ENCODE results near the gene JARID2. TPM values are rescaled to one million over a fixed set of nuclear protein-coding genes. Genes with fewer than 3 reads are reported as not detected.
"Not testable (repeated sequence)": the region's sequence is repeated elsewhere in the genome, so short reads cannot be mapped to it uniquely, and the experiment has no call there.

The JARID2 gene
- total and polyA plus RNA-seq, 2 of the 4 experiments (the other 2 are of a cell fraction): 9.6 to 12.9 TPM

GRCh38 chr6:15322781-15323536 is 77.1 kb downstream of the JARID2 start (continued):
- no peak for TF ChIP-seq CHD1 (IDR thresholded peaks at IDR 0.05; ENCODE audit: low read depth, low read length)

GRCh38 chr6:15323611-15324010 is 77.7 kb downstream of the JARID2 start:
- H3K9me3 ChIP-seq (ENCODE audit: control insufficient read depth, insufficient read depth, low read length); H3K56ac ChIP-seq (ENCODE audit: extremely low read depth, insufficient read depth, low read length); H2BK20ac ChIP-seq (ENCODE audit: low read depth, low read length); H2AK5ac ChIP-seq (ENCODE audit: low read depth, low read length); in situ Hi-C loops (cut with MboI; ENCODE audit: low sequenced_read_pairs); H3K27me3 ChIP-seq (ENCODE audit: control insufficient read depth, insufficient read depth, low read length); H3K4me3 ChIP-seq (ENCODE audit: insufficient read depth, low read depth, low read length); H4K5ac ChIP-seq (ENCODE audit: low read depth, low read length); dilution Hi-C loops (cut with HindIII; ENCODE audit: low sequenced_read_pairs, unreplicated experiment); H2BK5ac ChIP-seq (ENCODE audit: low read depth, low read length, poor library complexity, severe bottlenecking); ATAC-seq (ENCODE audit: low read depth); H2AK9ac ChIP-seq (replicated peaks; ENCODE audit: low read depth, low read length, poor library complexity); H4K8ac ChIP-seq (ENCODE audit: low read depth in 2 of 2, low read length in 2 of 2); H3K36me3 ChIP-seq (ENCODE audit: control insufficient read depth, insufficient read depth, low read length); H3K23ac ChIP-seq (ENCODE audit: low read depth, low read length); H4K91ac ChIP-seq (ENCODE audit: insufficient read depth, low read depth, low read length); H2BK15ac ChIP-seq (ENCODE audit: low read depth, low read length); H3K27ac ChIP-seq (ENCODE audit: insufficient read depth, low read length); BruUV-seq (replicated peaks); H2BK120ac ChIP-seq (ENCODE audit: low read depth, low read length); H3K4ac ChIP-seq (ENCODE audit: low read depth, low read length); DNase-seq; H3K9ac ChIP-seq (ENCODE audit: low read depth, low read length); H3K18ac ChIP-seq (ENCODE audit: low read depth, low read length); intact Hi-C loops (cut with micrococcal nuclease); POLR2A ChIA-PET (ENCODE audit: unreplicated experiment); H3K4me2 ChIP-seq (ENCODE audit: low read depth, low read length); H3K14ac ChIP-seq (replicated peaks; ENCODE audit: low read depth, low read length); H2AFZ ChIP-seq (replicated peaks; ENCODE audit: low read length, poor library complexity): not testable (repeated sequence)
- H4K20me1 ChIP-seq (ENCODE audit: insufficient read depth, low read length): peaks cover 84% of the 10 kb centered on the region
- CTCF ChIA-PET: interaction anchor here (0.6 kb wide), 1 partner anchor 77 kb away, joined by 4 read pairs; no protein-coding TSS in a partner anchor
- peaks cover 11% of the 10 kb centered on the region for H3K4me1 ChIP-seq (ENCODE audit: control insufficient read depth, insufficient read depth, low read length)
- peaks cover 51 to 74% of the 10 kb centered on the region in 2 experiments for H3K79me1 ChIP-seq (ENCODE audit: low read depth in 1 of 2, low read length in 2 of 2)
- no CpG with 5 or more reads among the region's 11 CpGs for WGBS, 2 experiments (ENCODE audit: extremely low coverage in 2 of 2, insufficient read length in 1 of 2)
- H3K9me1 ChIP-seq (ENCODE audit: insufficient read depth, low read length): peaks cover 13% of the 10 kb centered on the region
